ENCODE data around the gene STK39. TPM values are rescaled to one million over a fixed set of nuclear protein-coding genes. Genes with fewer than 3 reads are reported as not detected.

The STK39 gene
- total and polyA plus RNA-seq, 9 of the 15 experiments (the other 6 are each of a cell fraction or from before 2014, with no cell fraction given): 0.19 to 0.76 (median 0.51) TPM

- TF ChIP-seq ZBTB34 (CRISPR knock-in tag; IDR thresholded peaks at IDR 0.05) (no peak), ZNF277 (CRISPR knock-in tag; IDR thresholded peaks at IDR 0.05; ENCODE audit: borderline replicate concordance) (no peak), PKNOX1 (IDR thresholded peaks at IDR 0.05) (peak; percentile 74), ATF1 (CRISPR knock-in tag; IDR thresholded peaks at IDR 0.05) (no peak), ATF1 (tag; IDR thresholded peaks at IDR 0.05) (no peak), ESRRA (IDR thresholded peaks at IDR 0.05; ENCODE audit: borderline replicate concordance, low read depth) (no peak), ZKSCAN8 (CRISPR knock-in tag; IDR thresholded peaks at IDR 0.05) (no peak), ZNF280A (IDR thresholded peaks at IDR 0.05; ENCODE audit: low read depth, partially characterized antibody) (no peak), KLF10 (CRISPR knock-in tag; IDR thresholded peaks at IDR 0.05) (no peak), CBX8 (IDR thresholded peaks at IDR 0.05; ENCODE audit: borderline replicate concordance, extremely low read depth, low read depth, low read length, poor library complexity, severe bottlenecking) (no peak), NR4A1 (CRISPR knock-in tag; IDR thresholded peaks at IDR 0.05) (no peak), NR4A1 (tag; IDR thresholded peaks at IDR 0.05) (no peak), LEF1 (IDR thresholded peaks at IDR 0.05) (no peak), ZNF311 (CRISPR knock-in tag; IDR thresholded peaks at IDR 0.05) (no peak), TFAP4 (CRISPR knock-in tag; IDR thresholded peaks at IDR 0.05; ENCODE audit: borderline replicate concordance) (no peak), ZNF785 (CRISPR knock-in tag; IDR thresholded peaks at IDR 0.05) (no peak), EHMT2 (IDR thresholded peaks at IDR 0.05) (no peak), ZNF764 (CRISPR knock-in tag; IDR thresholded peaks at IDR 0.05; ENCODE audit: low read depth) (no peak)
These were observed 303.5 kb downstream of the STK39 start (continued) for GRCh38 chr2:167943897-167944296.

Measured in K562 (cell line).